ENCODE results near the gene FTO. TPM values are rescaled to one million over a fixed set of nuclear protein-coding genes. Genes with fewer than 3 reads are reported as not detected.
"Not testable (repeated sequence)": the region's sequence is repeated elsewhere in the genome, so short reads cannot be mapped to it uniquely, and the experiment has no call there.

FTO gene
- total RNA-seq, result 112 TPM
- 57.0 TPM for polyA plus RNA-seq

- under 1% methylated on average over 57 of the region's 57 CpGs for WGBS
- Histone ChIP-seq H3K4me1 (ENCODE audit: insufficient read depth) (no peaks in the 10 kb centered on the region), H3K4me3 (ENCODE audit: low read depth, low read length) (peak within 1 kb of the TSS; percentile 60), H3K36me3 (ENCODE audit: insufficient read depth) (no peaks in the 10 kb centered on the region), H3K27ac (ENCODE audit: low read depth) (no peak within 1 kb of the TSS)
- peak; percentile 97 for DNase-seq (ENCODE audit: extremely low spot score)
Observed at GRCh38 chr16:53703590-53704444, at the start of gene FTO, which contains the start of gene RPGRIP1L. Gene FTO, plus strand, starts transcription at chr16:53704156. Gene RPGRIP1L, minus strand, starts transcription at chr16:53703859. Its CDS starts 3,136 bp downstream, at chr16:53700723.

GRCh38 chr16:53654946-53655345 is 49.0 kb upstream of the FTO start:
- no peak for DNase-seq (ENCODE audit: extremely low spot score)
- Histone ChIP-seq H3K4me1 (ENCODE audit: insufficient read depth) (no peaks in the 10 kb centered on the region), H3K4me3 (ENCODE audit: low read depth, low read length) (no peak overlapping the region), H3K27ac (ENCODE audit: low read depth) (no peak overlapping the region), H3K36me3 (ENCODE audit: insufficient read depth) (peaks cover 1% of the 10 kb centered on the region)
- WGBS, result 94% methylated on average over 2 of the region's 2 CpGs

- H3K27ac ChIP-seq (ENCODE audit: low read depth), result no peak overlapping the region
- no peaks in the 10 kb centered on the region for H3K36me3 ChIP-seq (ENCODE audit: insufficient read depth)
- no peaks in the 10 kb centered on the region for H3K4me1 ChIP-seq (ENCODE audit: insufficient read depth)
- 99% methylated on average over 1 of the region's 1 CpG for WGBS
- H3K4me3 ChIP-seq (ENCODE audit: low read depth, low read length), result no peak overlapping the region
- no peak for DNase-seq (ENCODE audit: extremely low spot score)
Observed at GRCh38 chr16:53662072-53662471, 41.9 kb upstream of the FTO start.

GRCh38 chr16:53664724-53665345 is 39.1 kb upstream of the FTO start:
- Histone ChIP-seq H3K4me3 (ENCODE audit: low read depth, low read length) (no peak overlapping the region), H3K36me3 (ENCODE audit: insufficient read depth) (no peaks in the 10 kb centered on the region), H3K4me1 (ENCODE audit: insufficient read depth) (no peaks in the 10 kb centered on the region), H3K27ac (ENCODE audit: low read depth) (no peak overlapping the region)
- DNase-seq (ENCODE audit: extremely low spot score), result no peak
- WGBS, result 35% methylated on average over 7 of the region's 7 CpGs

- Histone ChIP-seq H3K27ac (ENCODE audit: low read depth) (no peak overlapping the region), H3K4me3 (ENCODE audit: low read depth, low read length) (no peak overlapping the region), H3K4me1 (ENCODE audit: insufficient read depth) (no peaks in the 10 kb centered on the region), H3K36me3 (ENCODE audit: insufficient read depth) (peaks cover 2% of the 10 kb centered on the region)
- no peak for DNase-seq (ENCODE audit: extremely low spot score)
- 75% methylated on average over 3 of the region's 3 CpGs for WGBS
Observed at GRCh38 chr16:53666786-53667415, 37.1 kb upstream of the FTO start.

GRCh38 chr16:53668869-53669268 is 35.1 kb upstream of the FTO start:
- H3K36me3 ChIP-seq (ENCODE audit: insufficient read depth), result peaks cover 2% of the 10 kb centered on the region
- H3K4me3 ChIP-seq (ENCODE audit: low read depth, low read length), result no peak overlapping the region
- no peak for DNase-seq (ENCODE audit: extremely low spot score)
- no peak overlapping the region for H3K27ac ChIP-seq (ENCODE audit: low read depth)
- no peaks in the 10 kb centered on the region for H3K4me1 ChIP-seq (ENCODE audit: insufficient read depth)
- 86% methylated on average over 2 of the region's 2 CpGs for WGBS

- no peak overlapping the region for H3K27ac ChIP-seq (ENCODE audit: low read depth)
- no peak for DNase-seq (ENCODE audit: extremely low spot score)
Observed at GRCh38 chr16:53672461-53672860, 31.5 kb upstream of the FTO start.

GRCh38 chr16:53673189-53673588 is 30.8 kb upstream of the FTO start:
- WGBS, result 97% methylated on average over 4 of the region's 4 CpGs

More at GRCh38 chr16:53672461-53672860, 31.5 kb upstream of the FTO start:
- H3K4me3 ChIP-seq (ENCODE audit: low read depth, low read length), result no peak overlapping the region
- H3K36me3 ChIP-seq (ENCODE audit: insufficient read depth), result peaks cover 2% of the 10 kb centered on the region
- H3K4me1 ChIP-seq (ENCODE audit: insufficient read depth), result no peaks in the 10 kb centered on the region

GRCh38 chr16:53678155-53678554 is 25.8 kb upstream of the FTO start:
- Histone ChIP-seq H3K27ac (ENCODE audit: low read depth) (no peak overlapping the region), H3K4me1 (ENCODE audit: insufficient read depth) (no peaks in the 10 kb centered on the region), H3K36me3 (ENCODE audit: insufficient read depth) (no peaks in the 10 kb centered on the region), H3K4me3 (ENCODE audit: low read depth, low read length) (no peak overlapping the region)
- no peak for DNase-seq (ENCODE audit: extremely low spot score)
- 73% methylated on average over 1 of the region's 1 CpG for WGBS

More at GRCh38 chr16:53673189-53673588, 30.8 kb upstream of the FTO start:
- Histone ChIP-seq H3K4me3 (ENCODE audit: low read depth, low read length) (no peak overlapping the region), H3K27ac (ENCODE audit: low read depth) (no peak overlapping the region), H3K4me1 (ENCODE audit: insufficient read depth) (no peaks in the 10 kb centered on the region), H3K36me3 (ENCODE audit: insufficient read depth) (peaks cover 2% of the 10 kb centered on the region)
- no peak for DNase-seq (ENCODE audit: extremely low spot score)

- Histone ChIP-seq H3K4me3 (ENCODE audit: low read depth, low read length) (no peak overlapping the region), H3K27ac (ENCODE audit: low read depth) (no peak overlapping the region), H3K4me1 (ENCODE audit: insufficient read depth) (no peaks in the 10 kb centered on the region), H3K36me3 (ENCODE audit: insufficient read depth) (no peaks in the 10 kb centered on the region)
- DNase-seq (ENCODE audit: extremely low spot score), result no peak
Observed at GRCh38 chr16:53678756-53679343, 25.1 kb upstream of the FTO start.

- H3K36me3 ChIP-seq (ENCODE audit: insufficient read depth), result no peaks in the 10 kb centered on the region
- no peak for DNase-seq (ENCODE audit: extremely low spot score)
- 93% methylated on average over 2 of the region's 2 CpGs for WGBS
- H3K27ac ChIP-seq (ENCODE audit: low read depth), result no peak overlapping the region
- no peaks in the 10 kb centered on the region for H3K4me1 ChIP-seq (ENCODE audit: insufficient read depth)
- H3K4me3 ChIP-seq (ENCODE audit: low read depth, low read length), result no peak overlapping the region
Observed at GRCh38 chr16:53680756-53681155, 23.2 kb upstream of the FTO start.

- WGBS, result 71% methylated on average over 2 of the region's 2 CpGs
Observed at GRCh38 chr16:53681354-53681753, 22.6 kb upstream of the FTO start.

GRCh38 chr16:53685334-53685733 is 18.6 kb upstream of the FTO start:
- DNase-seq (ENCODE audit: extremely low spot score); H3K27ac ChIP-seq (ENCODE audit: low read depth); H3K4me1 ChIP-seq (ENCODE audit: insufficient read depth); H3K36me3 ChIP-seq (ENCODE audit: insufficient read depth); H3K4me3 ChIP-seq (ENCODE audit: low read depth, low read length): not testable (repeated sequence)
- over 99% methylated on average over 3 of the region's 3 CpGs for WGBS

More at GRCh38 chr16:53681354-53681753, 22.6 kb upstream of the FTO start:
- no peak overlapping the region for H3K27ac ChIP-seq (ENCODE audit: low read depth)
- no peaks in the 10 kb centered on the region for H3K4me1 ChIP-seq (ENCODE audit: insufficient read depth)
- H3K4me3 ChIP-seq (ENCODE audit: low read depth, low read length), result no peak overlapping the region
- DNase-seq (ENCODE audit: extremely low spot score), result no peak
- H3K36me3 ChIP-seq (ENCODE audit: insufficient read depth), result no peaks in the 10 kb centered on the region

All from urinary bladder (tissue), 4 donors.